A673 (cell line): Measurements from ENCODE around the gene AUP1.

ENCODE experiments used
- CTCF ChIP-seq: fragments of 300-800, 200-600 bp; sonication (generic); conservative IDR thresholded peaks from 2 replicates; pipeline ENCODE4 v1.5.1; 2017; ENCODE audit warnings: low read depth, mild to moderate bottlenecking, antibody characterized with exemption, low read length, moderate library complexity, mixed read lengths
- EZH2 ChIP-seq: fragments of 200-600 bp; sonication (generic); IDR thresholded peaks from 2 replicates; pipeline ENCODE4 v1.6.1; 2017; ENCODE audit warnings: borderline replicate concordance, low read depth, mild to moderate bottlenecking, mixed read lengths, antibody characterized with exemption, low read length; ENCODE audit not compliant: poor library complexity, severe bottlenecking

DNA sequence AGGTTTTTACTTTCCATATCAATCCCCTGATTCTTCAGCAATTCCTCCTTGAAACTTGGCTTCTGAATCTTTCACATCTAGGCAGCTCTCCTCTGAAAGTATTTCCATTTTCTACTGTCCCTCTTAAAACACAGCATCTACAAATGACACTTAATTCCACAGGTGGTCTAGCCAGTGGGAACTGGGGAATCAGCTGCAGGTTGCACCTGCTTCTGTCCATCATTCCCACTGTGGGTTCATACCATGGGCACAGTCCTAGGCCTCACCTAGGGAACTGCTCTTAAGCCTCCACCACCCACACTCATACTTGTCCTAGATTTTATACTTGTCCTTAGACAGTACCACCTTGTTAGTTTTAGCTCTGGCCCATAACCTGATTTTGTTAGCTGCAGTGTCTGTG, 22.0 kb upstream of the AUP1 start:
- TF ChIP-seq CTCF (no peak), EZH2 (no peak)
